Neural crest cell (in vitro differentiated cells): Measurements from ENCODE around the gene SNED1. TPM values are rescaled to one million over a fixed set of nuclear protein-coding genes. Genes with fewer than 3 reads are reported as not detected.

Experiments used
- DNase-seq: peaks from one replicate; pipeline ENCODE4 v3.0.0; 2021; ENCODE audit warnings: low read depth, mixed read lengths, low spot score
- H3K27ac Mint-ChIP-seq: one replicate; pipeline ENCODE4 v1.8.0; 2021; ENCODE audit warnings: mild to moderate bottlenecking, mixed read lengths; ENCODE audit not compliant: unreplicated experiment
- H3K27me3 Mint-ChIP-seq: 2 replicates; pipeline ENCODE4 v1.8.0; 2021; ENCODE audit warnings: low read depth, mild to moderate bottlenecking, mixed read lengths
- H3K36me3 Mint-ChIP-seq: 2 replicates; pipeline ENCODE4 v1.8.0; 2021; ENCODE audit warnings: low read depth, mild to moderate bottlenecking, mixed read lengths
- H3K4me1 Mint-ChIP-seq: 2 replicates; pipeline ENCODE4 v1.8.0; 2021; ENCODE audit warnings: mixed read lengths
- H3K4me3 Mint-ChIP-seq: one replicate; pipeline ENCODE4 v1.8.0; 2021; ENCODE audit warnings: mild to moderate bottlenecking, mixed read lengths
- H3K9me3 Mint-ChIP-seq: 2 replicates; pipeline ENCODE4 v1.8.0; 2021; ENCODE audit warnings: mixed read lengths
- total RNA-seq: library from RNA; stranded (reverse); gene quantifications from 2 replicates; pipeline ENCODE4 v1.2.1, GENCODE V29; 2021
- TF ChIP-seq, protein P1 (sequence below): fragments of 200-600 bp; sonication (generic); conservative IDR thresholded peaks from 2 replicates; pipeline ENCODE4 v1.5.0; 2021; ENCODE audit warnings: antibody characterized with exemption, mild to moderate bottlenecking

The SNED1 gene
- total RNA-seq, 1 donor from 2014 or later = 0.30 TPM

DNA sequence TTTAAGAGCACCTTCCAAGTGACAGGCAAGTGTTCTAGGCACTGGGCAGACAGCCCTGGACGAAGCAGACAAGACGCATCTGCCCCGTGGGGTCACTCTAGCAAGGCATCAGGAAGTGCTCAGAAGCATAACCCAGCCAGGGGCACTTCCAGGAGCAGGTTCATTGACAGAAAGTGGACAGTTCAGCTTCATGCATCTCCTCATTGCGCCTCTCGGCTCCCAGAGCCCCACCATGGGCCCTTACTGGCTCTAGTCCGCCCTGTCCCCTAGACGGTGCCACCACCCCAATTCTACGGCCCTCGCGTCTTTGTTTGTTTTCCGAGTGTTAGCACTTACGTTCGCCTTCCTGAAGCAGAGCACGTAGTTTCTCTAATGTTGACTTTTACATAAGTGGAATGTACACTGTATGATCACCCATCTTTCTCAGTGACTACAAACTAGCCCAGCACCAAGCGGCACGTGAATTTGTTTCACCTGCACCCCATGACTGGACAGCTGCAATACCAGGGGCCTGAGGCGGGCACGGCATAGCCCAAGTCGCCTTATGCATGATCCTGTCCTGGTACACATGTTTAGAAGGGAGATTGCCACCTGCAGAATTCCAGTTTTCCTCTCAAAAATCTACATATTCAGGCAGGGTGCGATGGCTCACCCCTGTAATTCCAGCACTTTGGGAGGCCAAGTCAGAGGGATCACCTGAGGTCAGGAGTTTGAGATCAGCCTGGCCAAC lies 33.2 kb downstream of the SNED1 start:
- Mint-ChIP-seq H3K9me3 (peaks cover 6% of the 10 kb centered on the region), H3K27ac (no peak overlapping the region), H3K4me3 (no peak overlapping the region), H3K4me1 (no peaks in the 10 kb centered on the region), H3K27me3 (peaks cover 44% of the 10 kb centered on the region), H3K36me3 (peaks cover 6% of the 10 kb centered on the region)
- DNase-seq = no peak
- TF ChIP-seq, protein P1, sequence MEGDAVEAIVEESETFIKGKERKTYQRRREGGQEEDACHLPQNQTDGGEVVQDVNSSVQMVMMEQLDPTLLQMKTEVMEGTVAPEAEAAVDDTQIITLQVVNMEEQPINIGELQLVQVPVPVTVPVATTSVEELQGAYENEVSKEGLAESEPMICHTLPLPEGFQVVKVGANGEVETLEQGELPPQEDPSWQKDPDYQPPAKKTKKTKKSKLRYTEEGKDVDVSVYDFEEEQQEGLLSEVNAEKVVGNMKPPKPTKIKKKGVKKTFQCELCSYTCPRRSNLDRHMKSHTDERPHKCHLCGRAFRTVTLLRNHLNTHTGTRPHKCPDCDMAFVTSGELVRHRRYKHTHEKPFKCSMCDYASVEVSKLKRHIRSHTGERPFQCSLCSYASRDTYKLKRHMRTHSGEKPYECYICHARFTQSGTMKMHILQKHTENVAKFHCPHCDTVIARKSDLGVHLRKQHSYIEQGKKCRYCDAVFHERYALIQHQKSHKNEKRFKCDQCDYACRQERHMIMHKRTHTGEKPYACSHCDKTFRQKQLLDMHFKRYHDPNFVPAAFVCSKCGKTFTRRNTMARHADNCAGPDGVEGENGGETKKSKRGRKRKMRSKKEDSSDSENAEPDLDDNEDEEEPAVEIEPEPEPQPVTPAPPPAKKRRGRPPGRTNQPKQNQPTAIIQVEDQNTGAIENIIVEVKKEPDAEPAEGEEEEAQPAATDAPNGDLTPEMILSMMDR = no peak

DNA sequence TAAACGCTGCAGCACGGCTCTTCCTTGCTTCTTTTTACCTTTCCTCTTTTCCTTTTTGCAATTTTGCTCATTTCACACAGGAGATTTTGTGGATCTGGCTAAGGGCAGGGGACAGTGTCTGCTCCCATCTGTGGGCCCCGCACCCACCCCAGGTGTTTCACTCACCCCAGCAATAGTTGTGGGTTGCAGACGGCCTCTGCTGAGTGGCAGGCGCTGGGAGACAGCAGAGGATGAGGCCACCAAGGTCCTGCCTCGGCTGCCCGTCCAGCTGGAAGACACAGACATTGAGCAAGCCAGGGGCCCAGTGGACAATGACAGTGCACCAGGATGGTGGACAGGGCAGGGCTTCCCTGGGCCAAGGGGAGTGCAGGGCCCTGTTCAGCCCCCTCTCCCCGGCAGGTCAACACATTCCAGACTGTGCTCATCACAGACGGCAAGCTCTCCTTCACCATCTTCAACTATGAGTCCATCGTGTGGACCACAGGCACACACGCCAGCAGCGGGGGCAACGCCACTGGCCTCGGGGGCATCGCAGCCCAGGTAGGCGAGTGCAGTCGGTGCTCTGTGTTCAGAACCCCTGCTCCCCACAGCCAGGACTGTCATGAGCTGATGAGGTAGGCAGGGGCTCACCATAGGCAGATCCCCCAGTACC lies 35.0 kb downstream of the SNED1 start:
- H3K4me1 Mint-ChIP-seq = no peaks in the 10 kb centered on the region
- peaks cover under 1% of the 10 kb centered on the region for H3K36me3 Mint-ChIP-seq
- no peaks in the 10 kb centered on the region for H3K9me3 Mint-ChIP-seq
- H3K27ac Mint-ChIP-seq = no peak overlapping the region
- no peak for DNase-seq
- TF ChIP-seq, protein P1 = no peak
- H3K27me3 Mint-ChIP-seq = peaks cover 57% of the 10 kb centered on the region
- H3K4me3 Mint-ChIP-seq = no peak overlapping the region

DNA sequence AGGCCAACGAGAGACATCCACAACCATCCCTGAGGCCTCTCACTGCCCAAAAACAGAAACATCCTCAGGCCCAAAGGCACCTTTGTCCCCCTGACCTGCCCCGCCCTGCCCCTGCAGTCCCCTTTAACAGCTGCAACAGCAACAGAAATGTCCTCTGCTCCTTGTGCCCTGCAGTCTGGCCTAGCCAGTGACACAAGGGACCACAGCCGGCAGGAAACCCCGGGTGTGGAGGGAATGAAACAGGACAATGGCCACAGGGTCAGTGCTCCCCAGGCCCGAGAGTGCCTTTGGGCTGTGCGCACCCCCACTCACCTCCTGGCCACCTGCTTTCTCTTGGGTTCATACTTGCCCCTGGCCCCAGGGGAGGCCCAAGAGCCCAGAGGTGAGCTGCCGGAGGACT lies 35.6 kb downstream of the SNED1 start:
- Mint-ChIP-seq H3K27ac (no peak overlapping the region), H3K4me3 (no peak overlapping the region), H3K9me3 (no peaks in the 10 kb centered on the region), H3K36me3 (no peaks in the 10 kb centered on the region), H3K27me3 (peaks cover 60% of the 10 kb centered on the region), H3K4me1 (no peaks in the 10 kb centered on the region)
- TF ChIP-seq, protein P1 = no peak
- no peak for DNase-seq

DNA sequence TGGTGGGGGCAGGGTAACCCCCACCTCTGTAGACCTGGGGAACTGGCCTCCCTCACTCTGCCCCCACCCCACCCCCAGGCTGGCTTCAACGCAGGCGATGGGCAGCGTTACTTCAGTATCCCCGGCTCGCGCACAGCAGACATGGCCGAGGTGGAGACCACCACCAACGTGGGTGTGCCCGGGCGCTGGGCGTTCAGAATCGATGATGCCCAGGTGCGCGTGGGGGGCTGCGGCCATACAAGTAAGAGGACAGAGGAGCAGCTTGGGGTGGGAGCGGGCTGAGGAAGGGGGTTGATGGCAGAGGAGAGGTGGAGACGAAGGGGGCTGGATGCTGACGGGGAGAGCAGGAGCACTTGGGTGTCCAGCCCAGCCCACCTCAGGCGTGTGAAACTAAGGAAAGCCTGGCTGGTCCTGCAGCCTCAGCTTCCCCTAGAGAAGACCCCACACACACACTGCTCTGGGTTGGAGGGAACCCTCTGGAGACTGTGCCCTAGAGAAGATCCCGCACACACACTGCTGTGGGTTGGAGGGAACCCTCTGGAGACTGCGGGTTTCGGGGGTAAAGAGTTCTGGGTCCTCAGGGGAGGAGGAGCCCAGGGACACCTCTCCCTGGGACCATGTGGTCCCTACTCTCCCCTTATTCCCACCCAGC lies 36.2 kb downstream of the SNED1 start:
- H3K27me3 Mint-ChIP-seq = peaks cover 62% of the 10 kb centered on the region
- no peaks in the 10 kb centered on the region for H3K9me3 Mint-ChIP-seq
- no peak overlapping the region for H3K4me3 Mint-ChIP-seq
- no peak for DNase-seq
- peak overlapping the region; percentile 67 for H3K27ac Mint-ChIP-seq
- TF ChIP-seq, protein P1 = no peak
- no peaks in the 10 kb centered on the region for H3K4me1 Mint-ChIP-seq
- H3K36me3 Mint-ChIP-seq = no peaks in the 10 kb centered on the region

DNA sequence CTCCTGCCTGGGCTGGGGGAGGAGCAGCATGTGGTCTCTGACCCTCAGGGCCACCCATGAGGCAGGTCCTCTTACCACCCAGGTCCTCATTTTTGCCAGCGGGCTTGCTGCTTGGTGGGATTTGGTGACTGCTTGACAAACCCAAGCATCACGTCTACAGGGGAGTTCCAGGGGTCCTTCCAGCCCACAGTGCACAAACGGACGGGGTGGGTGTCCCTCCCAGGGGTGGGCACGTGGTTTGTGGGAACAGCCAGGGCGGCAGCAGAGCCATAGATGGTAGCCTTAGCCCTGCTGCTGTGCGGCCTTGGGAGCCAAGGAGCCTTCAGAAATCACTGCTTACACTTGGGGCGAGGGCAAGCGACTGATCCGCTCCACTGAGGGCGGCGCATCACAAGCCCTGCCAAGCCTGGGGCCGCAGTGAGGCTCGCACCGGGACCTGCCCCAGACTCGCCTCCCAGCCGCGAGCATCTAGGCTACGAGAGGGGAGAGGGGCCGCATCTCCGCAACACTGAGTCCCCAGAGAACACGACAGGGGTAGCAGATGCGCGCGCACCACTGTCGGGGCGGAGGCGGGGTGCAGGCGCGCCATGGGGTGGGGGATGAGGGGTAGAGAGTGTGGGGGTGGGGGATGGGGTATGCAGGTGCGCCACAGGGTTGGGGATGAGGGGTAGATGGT lies 36.9 kb downstream of the SNED1 start:
- Mint-ChIP-seq H3K27ac (no peak overlapping the region), H3K9me3 (no peaks in the 10 kb centered on the region), H3K4me1 (no peaks in the 10 kb centered on the region), H3K4me3 (no peak overlapping the region), H3K36me3 (no peaks in the 10 kb centered on the region), H3K27me3 (peaks cover 67% of the 10 kb centered on the region)
- TF ChIP-seq, protein P1 = no peak
- DNase-seq = no peak
